Measurements from ENCODE around the gene OR2T29. TPM values are rescaled to one million over a fixed set of nuclear protein-coding genes. Genes with fewer than 3 reads are reported as not detected.
"Not testable (repeated sequence)": the region's sequence is repeated elsewhere in the genome, so short reads cannot be mapped to it uniquely, and the experiment has no call there.

OR2T29 gene
- total RNA-seq, result not detected

- H3K9ac ChIP-seq (ENCODE audit: low read depth in 1 of 3, low read length in 3 of 3); H3K36me3 ChIP-seq (ENCODE audit: control insufficient read depth in 3 of 3, insufficient read depth in 3 of 3, low read length in 3 of 3); H3K4me3 ChIP-seq (ENCODE audit: low read length in 3 of 3); H3K27me3 ChIP-seq (ENCODE audit: control insufficient read depth in 3 of 3, insufficient read depth in 3 of 3, low read length in 3 of 3); H3K4me1 ChIP-seq (ENCODE audit: control insufficient read depth in 3 of 3, insufficient read depth in 3 of 3, low read length in 3 of 3); H3K27ac ChIP-seq (ENCODE audit: low read depth, low read length); H3K9me3 ChIP-seq (ENCODE audit: control insufficient read depth in 3 of 3, low read length in 3 of 3): not testable (repeated sequence)
Measured at GRCh38 chr1:248562672-248563071, at the start of gene OR2T29. Gene OR2T29 (minus strand): TSS chr1:248562772. CDS start chr1:248559491, 3,281 bp downstream.

- no peaks in the 10 kb centered on the region for H3K4me1 ChIP-seq (ENCODE audit: control insufficient read depth in 3 of 3, insufficient read depth in 3 of 3, low read length in 3 of 3)
- no peaks in the 10 kb centered on the region for H3K36me3 ChIP-seq (ENCODE audit: control insufficient read depth in 3 of 3, insufficient read depth in 3 of 3, low read length in 3 of 3)
- no peaks in the 10 kb centered on the region for H3K27me3 ChIP-seq (ENCODE audit: control insufficient read depth in 3 of 3, insufficient read depth in 3 of 3, low read length in 3 of 3)
- no peaks in the 10 kb centered on the region for H3K9me3 ChIP-seq (ENCODE audit: control insufficient read depth in 3 of 3, low read length in 3 of 3)
- H3K9ac ChIP-seq (ENCODE audit: low read depth in 1 of 3, low read length in 3 of 3), result no peak overlapping the region
- H3K4me3 ChIP-seq (ENCODE audit: low read length in 3 of 3), result no peak overlapping the region
- H3K27ac ChIP-seq (ENCODE audit: low read depth, low read length), result no peak overlapping the region
Measured at GRCh38 chr1:248611883-248612414, 49.4 kb upstream of the OR2T29 start.

- Histone ChIP-seq H3K27ac (ENCODE audit: low read depth, low read length) (no peak overlapping the region), H3K27me3 (ENCODE audit: control insufficient read depth in 3 of 3, insufficient read depth in 3 of 3, low read length in 3 of 3) (no peaks in the 10 kb centered on the region), H3K36me3 (ENCODE audit: control insufficient read depth in 3 of 3, insufficient read depth in 3 of 3, low read length in 3 of 3) (no peaks in the 10 kb centered on the region), H3K9ac (ENCODE audit: low read depth in 1 of 3, low read length in 3 of 3) (no peak overlapping the region), H3K9me3 (ENCODE audit: control insufficient read depth in 3 of 3, low read length in 3 of 3) (no peaks in the 10 kb centered on the region), H3K4me3 (ENCODE audit: low read length in 3 of 3) (no peak overlapping the region), H3K4me1 (ENCODE audit: control insufficient read depth in 3 of 3, insufficient read depth in 3 of 3, low read length in 3 of 3) (no peaks in the 10 kb centered on the region)
Measured at GRCh38 chr1:248610301-248610700, 47.7 kb upstream of the OR2T29 start.

GRCh38 chr1:248599396-248599795, 36.8 kb upstream of the OR2T29 start:
- Histone ChIP-seq H3K27ac (ENCODE audit: low read depth, low read length) (no peak overlapping the region), H3K4me1 (ENCODE audit: control insufficient read depth in 3 of 3, insufficient read depth in 3 of 3, low read length in 3 of 3) (no peaks in the 10 kb centered on the region)

GRCh38 chr1:248597589-248597988, 35.0 kb upstream of the OR2T29 start, which contains the start of gene OR2T10:
Gene OR2T10 (minus strand): TSS chr1:248597700. CDS start chr1:248593768, 3,932 bp downstream.
- Histone ChIP-seq H3K36me3 (ENCODE audit: control insufficient read depth in 3 of 3, insufficient read depth in 3 of 3, low read length in 3 of 3) (no peaks in the 10 kb centered on the region), H3K9me3 (ENCODE audit: control insufficient read depth in 3 of 3, low read length in 3 of 3) (no peaks in the 10 kb centered on the region), H3K4me3 (ENCODE audit: low read length in 3 of 3) (no peak within 1 kb of the TSS), H3K27ac (ENCODE audit: low read depth, low read length) (no peak within 1 kb of the TSS), H3K4me1 (ENCODE audit: control insufficient read depth in 3 of 3, insufficient read depth in 3 of 3, low read length in 3 of 3) (no peaks in the 10 kb centered on the region), H3K27me3 (ENCODE audit: control insufficient read depth in 3 of 3, insufficient read depth in 3 of 3, low read length in 3 of 3) (no peaks in the 10 kb centered on the region), H3K9ac (ENCODE audit: low read depth in 1 of 3, low read length in 3 of 3) (no peak within 1 kb of the TSS)

More at GRCh38 chr1:248599396-248599795, 36.8 kb upstream of the OR2T29 start:
- no peak overlapping the region for H3K9ac ChIP-seq (ENCODE audit: low read depth in 1 of 3, low read length in 3 of 3)
- H3K27me3 ChIP-seq (ENCODE audit: control insufficient read depth in 3 of 3, insufficient read depth in 3 of 3, low read length in 3 of 3), result no peaks in the 10 kb centered on the region
- no peaks in the 10 kb centered on the region for H3K9me3 ChIP-seq (ENCODE audit: control insufficient read depth in 3 of 3, low read length in 3 of 3)
- H3K4me3 ChIP-seq (ENCODE audit: low read length in 3 of 3), result no peak overlapping the region
- H3K36me3 ChIP-seq (ENCODE audit: control insufficient read depth in 3 of 3, insufficient read depth in 3 of 3, low read length in 3 of 3), result no peaks in the 10 kb centered on the region

GRCh38 chr1:248596615-248597014, 34.0 kb upstream of the OR2T29 start:
- no peaks in the 10 kb centered on the region for H3K36me3 ChIP-seq (ENCODE audit: control insufficient read depth in 3 of 3, insufficient read depth in 3 of 3, low read length in 3 of 3)
- no peak overlapping the region for H3K4me3 ChIP-seq (ENCODE audit: low read length in 3 of 3)
- H3K4me1 ChIP-seq (ENCODE audit: control insufficient read depth in 3 of 3, insufficient read depth in 3 of 3, low read length in 3 of 3), result no peaks in the 10 kb centered on the region
- no peak overlapping the region for H3K27ac ChIP-seq (ENCODE audit: low read depth, low read length)
- H3K9ac ChIP-seq (ENCODE audit: low read depth in 1 of 3, low read length in 3 of 3), result no peak overlapping the region
- no peaks in the 10 kb centered on the region for H3K27me3 ChIP-seq (ENCODE audit: control insufficient read depth in 3 of 3, insufficient read depth in 3 of 3, low read length in 3 of 3)
- no peaks in the 10 kb centered on the region for H3K9me3 ChIP-seq (ENCODE audit: control insufficient read depth in 3 of 3, low read length in 3 of 3)

- H3K9ac ChIP-seq (ENCODE audit: low read depth in 1 of 3, low read length in 3 of 3), result no peak overlapping the region
Measured at GRCh38 chr1:248593226-248593625, 30.7 kb upstream of the OR2T29 start.

GRCh38 chr1:248592655-248593054, 30.1 kb upstream of the OR2T29 start:
- Histone ChIP-seq H3K9ac (ENCODE audit: low read depth in 1 of 3, low read length in 3 of 3) (no peak overlapping the region), H3K9me3 (ENCODE audit: control insufficient read depth in 3 of 3, low read length in 3 of 3) (no peaks in the 10 kb centered on the region), H3K27me3 (ENCODE audit: control insufficient read depth in 3 of 3, insufficient read depth in 3 of 3, low read length in 3 of 3) (no peaks in the 10 kb centered on the region), H3K36me3 (ENCODE audit: control insufficient read depth in 3 of 3, insufficient read depth in 3 of 3, low read length in 3 of 3) (no peaks in the 10 kb centered on the region), H3K4me3 (ENCODE audit: low read length in 3 of 3) (no peak overlapping the region), H3K4me1 (ENCODE audit: control insufficient read depth in 3 of 3, insufficient read depth in 3 of 3, low read length in 3 of 3) (no peaks in the 10 kb centered on the region), H3K27ac (ENCODE audit: low read depth, low read length) (no peak overlapping the region)

More at GRCh38 chr1:248593226-248593625, 30.7 kb upstream of the OR2T29 start:
- no peak overlapping the region for H3K4me3 ChIP-seq (ENCODE audit: low read length in 3 of 3)
- H3K36me3 ChIP-seq (ENCODE audit: control insufficient read depth in 3 of 3, insufficient read depth in 3 of 3, low read length in 3 of 3), result no peaks in the 10 kb centered on the region
- H3K27ac ChIP-seq (ENCODE audit: low read depth, low read length), result no peak overlapping the region
- H3K27me3 ChIP-seq (ENCODE audit: control insufficient read depth in 3 of 3, insufficient read depth in 3 of 3, low read length in 3 of 3), result no peaks in the 10 kb centered on the region
- H3K9me3 ChIP-seq (ENCODE audit: control insufficient read depth in 3 of 3, low read length in 3 of 3), result no peaks in the 10 kb centered on the region
- no peaks in the 10 kb centered on the region for H3K4me1 ChIP-seq (ENCODE audit: control insufficient read depth in 3 of 3, insufficient read depth in 3 of 3, low read length in 3 of 3)

GRCh38 chr1:248590055-248590454, 27.5 kb upstream of the OR2T29 start:
- Histone ChIP-seq H3K9me3 (ENCODE audit: control insufficient read depth in 3 of 3, low read length in 3 of 3) (no peaks in the 10 kb centered on the region), H3K9ac (ENCODE audit: low read depth in 1 of 3, low read length in 3 of 3) (no peak overlapping the region), H3K36me3 (ENCODE audit: control insufficient read depth in 3 of 3, insufficient read depth in 3 of 3, low read length in 3 of 3) (no peaks in the 10 kb centered on the region)

GRCh38 chr1:248589334-248589733, 26.8 kb upstream of the OR2T29 start:
- H3K4me3 ChIP-seq (ENCODE audit: low read length in 3 of 3), result no peak overlapping the region
- H3K27me3 ChIP-seq (ENCODE audit: control insufficient read depth in 3 of 3, insufficient read depth in 3 of 3, low read length in 3 of 3), result no peaks in the 10 kb centered on the region
- H3K9me3 ChIP-seq (ENCODE audit: control insufficient read depth in 3 of 3, low read length in 3 of 3), result no peaks in the 10 kb centered on the region
- H3K36me3 ChIP-seq (ENCODE audit: control insufficient read depth in 3 of 3, insufficient read depth in 3 of 3, low read length in 3 of 3), result no peaks in the 10 kb centered on the region
- no peak overlapping the region for H3K27ac ChIP-seq (ENCODE audit: low read depth, low read length)
- H3K9ac ChIP-seq (ENCODE audit: low read depth in 1 of 3, low read length in 3 of 3), result no peak overlapping the region
- H3K4me1 ChIP-seq (ENCODE audit: control insufficient read depth in 3 of 3, insufficient read depth in 3 of 3, low read length in 3 of 3), result no peaks in the 10 kb centered on the region

More at GRCh38 chr1:248590055-248590454, 27.5 kb upstream of the OR2T29 start:
- no peaks in the 10 kb centered on the region for H3K27me3 ChIP-seq (ENCODE audit: control insufficient read depth in 3 of 3, insufficient read depth in 3 of 3, low read length in 3 of 3)
- no peak overlapping the region for H3K27ac ChIP-seq (ENCODE audit: low read depth, low read length)
- no peak overlapping the region for H3K4me3 ChIP-seq (ENCODE audit: low read length in 3 of 3)
- H3K4me1 ChIP-seq (ENCODE audit: control insufficient read depth in 3 of 3, insufficient read depth in 3 of 3, low read length in 3 of 3), result no peaks in the 10 kb centered on the region
